NCI-H1436 (cell line): ENCODE data around the gene ARHGAP30.
"Not testable (repeated sequence)": the region's sequence is repeated elsewhere in the genome, so short reads cannot be mapped to it uniquely, and the experiment has no call there.

Experiments
- DNase-seq: peaks from one replicate; lab custom pipeline; 2025; lab: John Stamatoyannopoulos, UW

Gene ARHGAP30

GRCh38 chr1:161037661-161038522 lies 31.8 kb downstream of the ARHGAP30 start:
- DNase-seq: no peak

GRCh38 chr1:161033751-161034150 lies 35.9 kb downstream of the ARHGAP30 start:
- no peak for DNase-seq

- DNase-seq: no peak
Measured at GRCh38 chr1:161032409-161032808, 37.3 kb downstream of the ARHGAP30 start.

GRCh38 chr1:161031874-161032273 lies 37.8 kb downstream of the ARHGAP30 start:
- DNase-seq: no peak

- not testable (repeated sequence) for DNase-seq
Measured at GRCh38 chr1:161029466-161029865, 40.2 kb downstream of the ARHGAP30 start.

- DNase-seq: not testable (repeated sequence)
Measured at GRCh38 chr1:161026954-161027353, 42.7 kb downstream of the ARHGAP30 start.

- DNase-seq: not testable (repeated sequence)
Measured at GRCh38 chr1:161022432-161022831, 47.3 kb downstream of the ARHGAP30 start.

GRCh38 chr1:161021970-161022353 lies 47.7 kb downstream of the ARHGAP30 start:
- DNase-seq: no peak

GRCh38 chr1:161021165-161021969 lies 48.3 kb downstream of the ARHGAP30 start:
- DNase-seq: peak; percentile 95

- peak; percentile 67 for DNase-seq
Measured at GRCh38 chr1:161020509-161021164, 49.1 kb downstream of the ARHGAP30 start, which contains the start of gene F11R. Gene F11R (minus strand): TSS chr1:161021152. CDS start chr1:161021073, 79 bp downstream.

- DNase-seq: no peak
Measured at GRCh38 chr1:161019751-161020495, 49.8 kb downstream of the ARHGAP30 start.

GRCh38 chr1:161019111-161019660 lies 50.5 kb downstream of the ARHGAP30 start:
- not testable (repeated sequence) for DNase-seq

- DNase-seq: no peak
Measured at GRCh38 chr1:161018631-161018930, 51.1 kb downstream of the ARHGAP30 start.

- no peak for DNase-seq
Measured at GRCh38 chr1:161017756-161018630, 51.7 kb downstream of the ARHGAP30 start.

GRCh38 chr1:161017181-161017580 lies 52.5 kb downstream of the ARHGAP30 start:
- DNase-seq: not testable (repeated sequence)

GRCh38 chr1:161016683-161017082 lies 53.0 kb downstream of the ARHGAP30 start:
- not testable (repeated sequence) for DNase-seq

GRCh38 chr1:161013488-161014230 lies 56.0 kb downstream of the ARHGAP30 start:
- no peak for DNase-seq

- DNase-seq: no peak
Measured at GRCh38 chr1:161013131-161013487, 56.6 kb downstream of the ARHGAP30 start.

- DNase-seq: no peak
Measured at GRCh38 chr1:161012420-161012819, 57.3 kb downstream of the ARHGAP30 start.
